T-cell (primary cell): ENCODE measurements around the gene GAB4. TPM values are rescaled to one million over a fixed set of nuclear protein-coding genes. Genes with fewer than 3 reads are reported as not detected.

Experiments used
- ATAC-seq, 4 experiments: fragments of 200-7000 bp in 3 of 4; fragments of 150-1000 bp in 1 of 4; cut with Tn5 transposase; replicated peaks in 1 of 4; 1 replicate in 3 of 4; 2 replicates in 1 of 4; pipeline ENCODE4 v1.10.0; 2021; ENCODE audit warnings: moderate library complexity in 3 of 4, mild to moderate bottlenecking in 2 of 4, moderate number of reproducible peaks in 1 of 4
- CTCF ChIA-PET, 2 donors: fragments of 300-600 bp; sonication (Branson Sonifier 250); formaldehyde crosslinking; loops; one replicate each; lab custom pipeline; 2022; ENCODE audit warnings: antibody characterized with exemption in 2 of 2; lab: Charles Lee
- POLR2A ChIA-PET, 2 donors: fragments of 300-600 bp; sonication (Branson Sonifier 250); formaldehyde crosslinking; loops; one replicate each; lab custom pipeline; 2022; ENCODE audit warnings: antibody characterized with exemption in 2 of 2; lab: Charles Lee
- DNase-seq, 35 experiments: peaks; one replicate each; pipeline versions ENCODE4 v3.0.0 to v3.0.0-alpha.2; 2013 to 2023
- H3K27ac ChIP-seq: one replicate; pipeline ENCODE4 v1.5.1; 2013; ENCODE audit warnings: low read length
- H3K27me3 ChIP-seq, 2 experiments: replicated peaks in 1 of 2; 1 replicate in 1 of 2; 2 replicates in 1 of 2; pipeline versions ENCODE4 v1.6.1 to v1.7.0; 2013; ENCODE audit warnings: low read length in 1 of 2, mixed read lengths in 1 of 2; ENCODE audit not compliant: control insufficient read depth in 2 of 2, insufficient read depth in 2 of 2; ENCODE audit errors: extremely low read depth in 1 of 2
- H3K36me3 ChIP-seq, 2 donors: 1 replicate in 1 of 2; 2 replicates in 1 of 2; pipeline versions ENCODE4 v1.6.1 to v1.7.0; 2013; ENCODE audit warnings: low read length in 1 of 2; ENCODE audit not compliant: control insufficient read depth in 2 of 2, insufficient read depth in 1 of 2; ENCODE audit errors: extremely low read depth in 1 of 2
- H3K4me1 ChIP-seq, 2 experiments: 1 replicate in 1 of 2; 2 replicates in 1 of 2; pipeline versions ENCODE4 v1.6.1 to v1.7.0; 2013; ENCODE audit warnings: low read length in 2 of 2, mixed read lengths in 1 of 2; ENCODE audit not compliant: insufficient read depth in 2 of 2, control insufficient read depth in 1 of 2; ENCODE audit errors: extremely low read depth in 1 of 2
- H3K4me3 ChIP-seq, 2 donors: 1 replicate in 1 of 2; 2 replicates in 1 of 2; pipeline versions ENCODE4 v1.5.1 to v1.7.0; 2013; ENCODE audit warnings: mild to moderate bottlenecking in 2 of 2, low read length in 1 of 2, moderate library complexity in 1 of 2; ENCODE audit not compliant: control insufficient read depth in 1 of 2; ENCODE audit errors: extremely low read depth in 1 of 2
- H3K9me3 ChIP-seq: 2 replicates; pipeline ENCODE4 v1.7.0; 2013
- H3K27ac Mint-ChIP-seq, 2 donors: one replicate each; pipeline ENCODE4 v1.8.0; 2020 to 2021; ENCODE audit warnings: mild to moderate bottlenecking in 2 of 2, mixed read lengths in 2 of 2
- H3K27me3 Mint-ChIP-seq, 2 donors: one replicate each; pipeline ENCODE4 v1.8.0; 2021 to 2022; ENCODE audit warnings: mixed read lengths in 2 of 2
- H3K36me3 Mint-ChIP-seq: one replicate; pipeline ENCODE4 v1.8.0; 2021; ENCODE audit warnings: mixed read lengths
- H3K4me1 Mint-ChIP-seq, 3 donors: one replicate each; pipeline ENCODE4 v1.8.0; 2020 to 2022; ENCODE audit warnings: mixed read lengths in 3 of 3, mild to moderate bottlenecking in 1 of 3
- H3K4me3 Mint-ChIP-seq, 3 donors: one replicate each; pipeline ENCODE4 v1.8.0; 2020 to 2022; ENCODE audit warnings: mild to moderate bottlenecking in 3 of 3, mixed read lengths in 3 of 3, moderate library complexity in 3 of 3
- H3K9me3 Mint-ChIP-seq, 3 donors: one replicate each; pipeline ENCODE4 v1.8.0; 2020 to 2022; ENCODE audit warnings: mixed read lengths in 3 of 3
- WGBS: methylation state at CpG from one replicate; pipeline ENCODE4 v1.1.5; 2013; ENCODE audit warnings: missing lambda C conversion rate; ENCODE audit not compliant: insufficient coverage; 5-methylcytosine and 5-hydroxymethylcytosine counted together
- total RNA-seq, 35 experiments: library from RNA in 6 of 35; stranded (reverse) in 6 of 35; fragments of 120-200 nt in 1 of 35; gene quantifications; one replicate each; pipeline versions ENCODE4 v1.2.1 to v1.2.4 and lab custom pipeline; 2013 to 2026

The GAB4 gene
- under 1 TPM in 1 of 5 donors, not detected in 4; 0.28 TPM for total RNA-seq
- 0.06 TPM for total RNA-seq (2013)
- total RNA-seq (lab: John Stamatoyannopoulos, UW) = 0 to 0.32 (median 0.06) reads per million in 29 experiments

GRCh38 chr22:17007852-17008731 is at the start of gene GAB4:
GAB4 (minus strand) TSS chr22:17008222; CDS start chr22:17008114, 108 bp downstream.
- H3K4me3 ChIP-seq = no peak within 1 kb of the TSS
- Mint-ChIP-seq H3K27me3 (peaks cover 54 to 72% of the 10 kb centered on the region in 2 donors), H3K27ac (no peak within 1 kb of the TSS), H3K36me3 (no peaks in the 10 kb centered on the region), H3K9me3 (peaks cover 14 to 19% (median 19%) of the 10 kb centered on the region in 3 donors), H3K4me3 (no peak within 1 kb of the TSS), H3K4me1 (no peaks in the 10 kb centered on the region)
- POLR2A ChIA-PET = no interaction called here
- DNase-seq (no peak), ATAC-seq (no peak)
- no peak within 1 kb of the TSS for H3K27ac ChIP-seq
- CTCF ChIA-PET = no interaction called here
- H3K36me3 ChIP-seq = no peaks in the 10 kb centered on the region
- WGBS = 64% methylated on average over 45 of the region's 49 CpGs
- H3K27me3 ChIP-seq = peaks cover 0 to 43% of the 10 kb centered on the region in 2 experiments
- H3K9me3 ChIP-seq = no peaks in the 10 kb centered on the region
- H3K4me1 ChIP-seq = no peaks in the 10 kb centered on the region

- H3K27me3 ChIP-seq = peaks cover 0 to 16% of the 10 kb centered on the region in 2 experiments
- ATAC-seq = no peak
- DNase-seq = no peak
- H3K27ac Mint-ChIP-seq = no peak overlapping the region
- no peaks in the 10 kb centered on the region for H3K9me3 Mint-ChIP-seq
- H3K4me3 Mint-ChIP-seq = no peak overlapping the region
- peaks cover 3 to 5% (median 4%) of the 10 kb centered on the region in 3 donors for H3K4me1 Mint-ChIP-seq
- no peaks in the 10 kb centered on the region for H3K36me3 ChIP-seq
- no peak overlapping the region for H3K4me3 ChIP-seq
- H3K9me3 ChIP-seq = no peaks in the 10 kb centered on the region
- H3K4me1 ChIP-seq = peaks cover 0 to 4% of the 10 kb centered on the region in 2 experiments
- H3K36me3 Mint-ChIP-seq = no peaks in the 10 kb centered on the region
- CTCF ChIA-PET = interaction anchor here in 1 of 2 donors (1.4 kb wide), 1 partner anchor 445 kb away, joined by 3 read pairs; no protein-coding TSS in a partner anchor
- 84% methylated on average over 7 of the region's 8 CpGs for WGBS
- no peak overlapping the region for H3K27ac ChIP-seq
- POLR2A ChIA-PET = no interaction called here
- H3K27me3 Mint-ChIP-seq = peaks cover 6 to 15% of the 10 kb centered on the region in 2 donors
Measured at GRCh38 chr22:17056807-17057206, 48.8 kb upstream of the GAB4 start.

- no peaks in the 10 kb centered on the region for H3K9me3 Mint-ChIP-seq
- no peak overlapping the region for H3K27ac Mint-ChIP-seq
- peaks cover 0 to 11% of the 10 kb centered on the region in 2 experiments for H3K27me3 ChIP-seq
- no peak overlapping the region for H3K27ac ChIP-seq
- no peaks in the 10 kb centered on the region for H3K9me3 ChIP-seq
- ATAC-seq = no peak
- no peak overlapping the region for H3K4me3 ChIP-seq
- ChIA-PET POLR2A (no interaction called here), CTCF (no interaction called here)
- peaks cover 0 to 4% of the 10 kb centered on the region in 2 experiments for H3K4me1 ChIP-seq
- 76% methylated on average over 5 of the region's 5 CpGs for WGBS
- peaks cover 6 to 10% of the 10 kb centered on the region in 2 donors for H3K27me3 Mint-ChIP-seq
- H3K36me3 Mint-ChIP-seq = no peaks in the 10 kb centered on the region
- H3K4me1 Mint-ChIP-seq = peaks cover 3 to 5% (median 4%) of the 10 kb centered on the region in 3 donors
- H3K36me3 ChIP-seq = no peaks in the 10 kb centered on the region
- no peak for DNase-seq
- H3K4me3 Mint-ChIP-seq = no peak overlapping the region
Measured at GRCh38 chr22:17056058-17056457, 48.0 kb upstream of the GAB4 start.

- no peak overlapping the region for H3K27ac Mint-ChIP-seq
- no peaks in the 10 kb centered on the region for H3K4me1 ChIP-seq
- H3K27me3 ChIP-seq = peaks cover 0 to 5% of the 10 kb centered on the region in 2 experiments
- no peaks in the 10 kb centered on the region for H3K9me3 ChIP-seq
- H3K4me3 ChIP-seq = no peak overlapping the region
- no peak overlapping the region for H3K4me3 Mint-ChIP-seq
- POLR2A ChIA-PET = no interaction called here
- CTCF ChIA-PET = no interaction called here
- no peaks in the 10 kb centered on the region for H3K36me3 Mint-ChIP-seq
- DNase-seq (no peak), ATAC-seq (no peak)
- no peak overlapping the region for H3K27ac ChIP-seq
- 100% methylated on average over 1 of the region's 1 CpG for WGBS
- H3K27me3 Mint-ChIP-seq = peaks cover 0 to 8% of the 10 kb centered on the region in 2 donors
- H3K9me3 Mint-ChIP-seq = no peaks in the 10 kb centered on the region
- no peaks in the 10 kb centered on the region for H3K36me3 ChIP-seq
- H3K4me1 Mint-ChIP-seq = no peaks in the 10 kb centered on the region
Measured at GRCh38 chr22:17047656-17048055, 39.6 kb upstream of the GAB4 start.

- Mint-ChIP-seq H3K4me3 (no peak overlapping the region), H3K36me3 (no peaks in the 10 kb centered on the region), H3K9me3 (no peaks in the 10 kb centered on the region), H3K27me3 (peaks cover 0 to 8% of the 10 kb centered on the region in 2 donors), H3K4me1 (no peaks in the 10 kb centered on the region), H3K27ac (no peak overlapping the region)
- Histone ChIP-seq H3K4me1 (no peaks in the 10 kb centered on the region), H3K4me3 (no peak overlapping the region), H3K27ac (no peak overlapping the region), H3K9me3 (no peaks in the 10 kb centered on the region), H3K36me3 (no peaks in the 10 kb centered on the region), H3K27me3 (peaks cover 0 to 5% of the 10 kb centered on the region in 2 experiments)
- ATAC-seq = no peak
- DNase-seq = no peak
- WGBS = 57% methylated on average over 1 of the region's 5 CpGs
- CTCF ChIA-PET = no interaction called here
- POLR2A ChIA-PET = no interaction called here
Measured at GRCh38 chr22:17046566-17047348, 38.7 kb upstream of the GAB4 start.

- no peak overlapping the region for H3K27ac ChIP-seq
- Mint-ChIP-seq H3K27ac (no peak overlapping the region), H3K4me1 (no peaks in the 10 kb centered on the region), H3K27me3 (peaks cover 0 to 8% of the 10 kb centered on the region in 2 donors), H3K9me3 (no peaks in the 10 kb centered on the region), H3K36me3 (no peaks in the 10 kb centered on the region), H3K4me3 (no peak overlapping the region)
- H3K9me3 ChIP-seq = no peaks in the 10 kb centered on the region
- ChIA-PET CTCF (interaction anchor here in 1 of 2 donors (0.6 kb wide), 1 partner anchor 99 kb away, joined by 4 read pairs; no protein-coding TSS in a partner anchor), POLR2A (no interaction called here)
- no peaks in the 10 kb centered on the region for H3K36me3 ChIP-seq
- ATAC-seq (no peak), DNase-seq (no peak)
- no peaks in the 10 kb centered on the region for H3K4me1 ChIP-seq
- H3K4me3 ChIP-seq = no peak overlapping the region
- peaks cover 0 to 5% of the 10 kb centered on the region in 2 experiments for H3K27me3 ChIP-seq
Measured at GRCh38 chr22:17043521-17043920, 35.5 kb upstream of the GAB4 start.
